Measurements from ENCODE around the gene LIMK2.

Gene LIMK2

DNA sequence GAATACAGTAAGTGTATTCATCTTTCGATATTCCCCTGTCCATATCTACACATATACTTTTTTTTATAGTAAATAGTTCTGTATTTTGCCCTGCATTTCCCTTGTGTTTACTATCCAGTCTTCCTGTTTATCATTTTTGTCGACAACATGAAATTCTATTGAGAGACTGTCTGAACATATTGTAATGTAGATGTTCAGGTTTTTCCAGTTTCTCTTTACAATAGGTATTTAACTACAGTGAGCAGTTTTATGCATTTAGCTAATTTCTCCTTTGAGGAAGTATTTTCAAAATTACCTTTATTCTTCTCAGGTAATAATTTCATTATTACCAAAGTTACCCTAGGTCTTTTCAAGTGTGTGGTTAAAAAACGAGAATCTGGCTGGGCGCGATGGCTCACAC is 63.5 kb downstream of the LIMK2 start:
- DNase-seq = no peak

DNA sequence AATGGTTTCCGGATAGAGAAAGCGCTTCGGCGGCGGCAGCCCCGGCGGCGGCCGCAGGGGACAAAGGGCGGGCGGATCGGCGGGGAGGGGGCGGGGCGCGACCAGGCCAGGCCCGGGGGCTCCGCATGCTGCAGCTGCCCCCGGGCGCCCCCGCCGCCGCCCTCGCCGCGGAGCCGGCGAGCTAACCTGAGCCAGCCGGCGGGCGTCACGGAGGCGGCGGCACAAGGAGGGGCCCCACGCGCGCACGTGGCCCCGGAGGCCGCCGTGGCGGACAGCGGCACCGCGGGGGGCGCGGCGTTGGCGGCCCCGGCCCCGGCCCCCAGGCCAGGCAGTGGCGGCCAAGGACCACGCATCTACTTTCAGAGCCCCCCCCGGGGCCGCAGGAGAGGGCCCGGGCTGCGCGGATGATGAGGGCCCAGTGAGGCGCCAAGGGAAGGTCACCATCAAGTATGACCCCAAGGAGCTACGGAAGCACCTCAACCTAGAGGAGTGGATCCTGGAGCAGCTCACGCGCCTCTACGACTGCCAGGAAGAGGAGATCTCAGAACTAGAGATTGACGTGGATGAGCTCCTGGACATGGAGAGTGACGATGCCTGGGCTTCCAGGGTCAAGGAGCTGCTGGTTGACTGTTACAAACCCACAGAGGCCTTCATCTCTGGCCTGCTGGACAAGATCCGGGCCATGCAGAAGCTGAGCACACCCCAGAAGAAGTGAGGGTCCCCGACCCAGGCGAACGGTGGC is 64.5 kb downstream of the LIMK2 start:
- DNase-seq = no peak

DNA sequence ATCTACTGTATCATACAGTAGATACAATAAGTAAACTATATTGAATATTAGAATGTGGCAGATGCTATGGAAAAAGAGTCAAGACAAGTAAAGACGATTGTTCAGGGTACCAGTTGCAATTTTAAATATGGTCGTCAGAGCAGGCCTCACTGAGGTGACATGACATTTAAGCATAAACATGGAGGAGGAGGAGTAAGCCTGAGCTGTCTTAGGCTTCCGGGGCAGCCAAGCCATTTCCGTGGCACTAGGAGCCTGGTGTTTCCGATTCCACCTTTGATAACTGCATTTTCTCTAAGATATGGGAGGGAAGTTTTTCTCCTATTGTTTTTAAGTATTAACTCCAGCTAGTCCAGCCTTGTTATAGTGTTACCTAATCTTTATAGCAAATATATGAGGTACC is 65.6 kb downstream of the LIMK2 start:
- DNase-seq = no peak

DNA sequence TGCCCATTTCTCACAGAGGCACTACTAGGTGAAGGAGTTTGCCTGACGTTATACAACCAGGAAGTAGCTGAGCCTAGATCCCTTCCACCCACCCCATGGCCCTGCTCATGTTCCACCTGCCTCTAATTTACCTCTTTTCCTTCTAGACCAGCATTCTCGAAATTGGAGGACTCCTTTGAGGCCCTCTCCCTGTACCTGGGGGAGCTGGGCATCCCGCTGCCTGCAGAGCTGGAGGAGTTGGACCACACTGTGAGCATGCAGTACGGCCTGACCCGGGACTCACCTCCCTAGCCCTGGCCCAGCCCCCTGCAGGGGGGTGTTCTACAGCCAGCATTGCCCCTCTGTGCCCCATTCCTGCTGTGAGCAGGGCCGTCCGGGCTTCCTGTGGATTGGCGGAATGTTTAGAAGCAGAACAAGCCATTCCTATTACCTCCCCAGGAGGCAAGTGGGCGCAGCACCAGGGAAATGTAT is 66.1 kb downstream of the LIMK2 start:
- DNase-seq = no peak

DNA sequence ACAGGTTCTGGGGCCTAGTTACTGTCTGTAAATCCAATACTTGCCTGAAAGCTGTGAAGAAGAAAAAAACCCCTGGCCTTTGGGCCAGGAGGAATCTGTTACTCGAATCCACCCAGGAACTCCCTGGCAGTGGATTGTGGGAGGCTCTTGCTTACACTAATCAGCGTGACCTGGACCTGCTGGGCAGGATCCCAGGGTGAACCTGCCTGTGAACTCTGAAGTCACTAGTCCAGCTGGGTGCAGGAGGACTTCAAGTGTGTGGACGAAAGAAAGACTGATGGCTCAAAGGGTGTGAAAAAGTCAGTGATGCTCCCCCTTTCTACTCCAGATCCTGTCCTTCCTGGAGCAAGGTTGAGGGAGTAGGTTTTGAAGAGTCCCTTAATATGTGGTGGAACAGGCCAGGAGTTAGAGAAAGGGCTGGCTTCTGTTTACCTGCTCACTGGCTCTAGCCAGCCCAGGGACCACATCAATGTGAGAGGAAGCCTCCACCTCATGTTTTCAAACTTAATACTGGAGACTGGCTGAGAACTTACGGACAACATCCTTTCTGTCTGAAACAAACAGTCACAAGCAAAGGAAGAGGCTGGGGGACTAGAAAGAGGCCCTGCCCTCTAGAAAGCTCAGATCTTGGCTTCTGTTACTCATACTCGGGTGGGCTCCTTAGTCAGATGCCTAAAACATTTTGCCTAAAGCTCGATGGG is 66.7 kb downstream of the LIMK2 start:
- DNase-seq = peak in 1 of 2 experiments; percentile 35

DNA sequence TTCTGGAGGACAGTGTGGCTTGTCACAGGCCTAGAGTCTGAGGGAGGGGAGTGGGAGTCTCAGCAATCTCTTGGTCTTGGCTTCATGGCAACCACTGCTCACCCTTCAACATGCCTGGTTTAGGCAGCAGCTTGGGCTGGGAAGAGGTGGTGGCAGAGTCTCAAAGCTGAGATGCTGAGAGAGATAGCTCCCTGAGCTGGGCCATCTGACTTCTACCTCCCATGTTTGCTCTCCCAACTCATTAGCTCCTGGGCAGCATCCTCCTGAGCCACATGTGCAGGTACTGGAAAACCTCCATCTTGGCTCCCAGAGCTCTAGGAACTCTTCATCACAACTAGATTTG is 67.2 kb downstream of the LIMK2 start:
- DNase-seq = no peak

DNA sequence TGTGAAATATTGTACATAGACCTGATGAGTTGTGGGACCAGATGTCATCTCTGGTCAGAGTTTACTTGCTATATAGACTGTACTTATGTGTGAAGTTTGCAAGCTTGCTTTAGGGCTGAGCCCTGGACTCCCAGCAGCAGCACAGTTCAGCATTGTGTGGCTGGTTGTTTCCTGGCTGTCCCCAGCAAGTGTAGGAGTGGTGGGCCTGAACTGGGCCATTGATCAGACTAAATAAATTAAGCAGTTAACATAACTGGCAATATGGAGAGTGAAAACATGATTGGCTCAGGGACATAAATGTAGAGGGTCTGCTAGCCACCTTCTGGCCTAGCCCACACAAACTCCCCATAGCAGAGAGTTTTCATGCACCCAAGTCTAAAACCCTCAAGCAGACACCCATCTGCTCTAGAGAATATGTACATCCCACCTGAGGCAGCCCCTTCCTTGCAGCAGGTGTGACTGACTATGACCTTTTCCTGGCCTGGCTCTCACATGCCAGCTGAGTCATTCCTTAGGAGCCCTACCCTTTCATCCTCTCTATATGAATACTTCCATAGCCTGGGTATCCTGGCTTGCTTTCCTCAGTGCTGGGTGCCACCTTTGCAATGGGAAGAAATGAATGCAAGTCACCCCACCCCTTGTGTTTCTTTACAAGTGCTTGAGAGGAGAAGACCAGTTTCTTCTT is 67.9 kb downstream of the LIMK2 start:
- DNase-seq = no peak

DNA sequence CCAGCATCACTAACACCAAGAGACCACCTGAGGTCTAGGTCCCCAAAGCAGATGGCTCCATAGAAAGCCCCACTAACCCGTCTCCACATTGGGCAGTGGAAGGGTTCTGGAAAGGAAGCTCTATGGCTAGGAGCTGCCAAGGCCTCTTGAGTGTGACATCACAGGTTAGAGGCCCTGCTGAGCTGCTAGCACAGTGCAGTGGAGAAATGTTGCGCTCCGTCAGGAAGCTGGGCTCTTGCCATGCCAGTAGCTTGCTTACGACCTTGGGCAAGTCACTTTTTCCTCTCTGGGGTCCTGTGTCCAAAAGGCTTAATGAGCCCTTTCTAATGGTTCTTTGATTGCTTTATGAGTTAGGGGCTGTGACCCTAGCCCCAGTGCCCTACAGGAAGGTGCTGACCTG is 69.6 kb downstream of the LIMK2 start:
- DNase-seq = no peak

DNA sequence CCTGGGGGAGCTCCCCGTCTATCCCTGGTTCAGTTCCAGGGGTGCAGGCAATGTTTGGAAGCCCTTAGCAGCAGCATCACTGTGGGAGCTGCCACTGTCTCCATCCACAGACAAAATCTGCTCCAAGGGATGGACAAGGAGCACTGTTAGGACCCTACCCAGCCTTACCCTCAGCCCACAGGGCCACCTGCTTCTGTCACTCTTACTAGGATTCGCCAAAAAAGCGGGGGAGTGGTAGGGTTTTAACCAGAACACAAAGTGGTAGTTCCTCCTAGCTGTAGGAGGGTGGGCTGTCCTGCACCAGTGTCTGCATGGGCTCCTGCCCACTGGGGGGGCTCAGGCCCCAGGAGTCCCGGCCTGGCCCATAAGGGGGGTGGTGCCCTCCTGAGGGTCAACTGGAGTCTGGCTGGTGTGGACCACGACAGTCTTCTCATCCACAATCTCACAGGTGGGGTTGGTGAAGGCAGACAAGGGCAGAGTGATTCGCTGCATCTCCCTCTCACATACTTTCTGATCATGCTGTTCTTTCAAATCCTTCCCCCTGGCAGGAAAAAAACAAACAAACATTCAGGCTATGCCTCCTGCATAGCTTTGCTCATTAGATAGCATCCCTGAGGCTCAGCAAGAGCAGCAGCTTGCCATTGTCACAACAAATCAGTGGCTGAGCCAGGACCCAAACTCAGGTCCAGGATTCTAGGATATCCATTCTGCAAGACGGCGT is 70.8 kb downstream of the LIMK2 start:
- no peak for DNase-seq

DNA sequence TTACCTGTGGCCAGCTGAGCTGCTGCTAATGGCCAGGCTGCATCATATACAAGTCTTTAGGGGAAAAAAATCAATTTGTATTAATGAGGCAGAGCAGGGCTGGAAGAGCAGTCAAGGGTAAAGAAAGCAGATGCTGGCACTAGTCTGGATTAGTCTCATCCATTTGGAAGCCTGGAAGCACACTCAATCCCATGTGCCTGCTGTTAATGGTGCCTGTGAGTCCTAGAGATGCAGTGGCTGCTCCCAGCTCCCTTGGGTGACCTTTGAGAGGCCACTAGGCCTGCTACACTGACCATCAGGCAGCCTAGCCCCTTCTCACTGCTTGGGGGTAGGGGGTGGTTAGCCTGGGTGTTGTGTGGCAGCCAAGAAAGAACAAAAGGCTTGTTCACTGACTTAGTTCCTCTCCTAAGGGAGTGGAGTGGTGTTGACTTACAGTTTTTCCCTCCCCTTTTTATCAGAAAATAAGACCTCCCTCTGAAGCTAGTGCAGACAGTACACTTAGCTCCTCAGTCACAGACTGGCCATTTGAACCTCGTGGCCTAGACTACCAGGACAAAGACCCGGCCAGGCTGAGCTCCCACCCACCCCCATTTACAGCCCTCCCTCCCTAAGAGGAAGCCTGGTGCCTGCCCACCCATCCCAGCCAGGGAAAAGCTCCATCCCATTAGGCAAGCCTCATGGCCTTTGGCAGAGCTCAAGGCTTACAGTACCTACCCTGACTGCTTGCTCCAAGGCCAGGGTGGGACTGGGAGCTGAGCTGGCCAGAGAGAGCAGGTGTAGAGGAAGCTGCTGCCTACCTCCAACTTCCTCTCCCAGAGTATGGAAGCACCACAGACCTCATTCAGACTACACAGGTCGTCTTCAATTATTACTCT is 72.4 kb downstream of the LIMK2 start:
- DNase-seq = no peak

DNA sequence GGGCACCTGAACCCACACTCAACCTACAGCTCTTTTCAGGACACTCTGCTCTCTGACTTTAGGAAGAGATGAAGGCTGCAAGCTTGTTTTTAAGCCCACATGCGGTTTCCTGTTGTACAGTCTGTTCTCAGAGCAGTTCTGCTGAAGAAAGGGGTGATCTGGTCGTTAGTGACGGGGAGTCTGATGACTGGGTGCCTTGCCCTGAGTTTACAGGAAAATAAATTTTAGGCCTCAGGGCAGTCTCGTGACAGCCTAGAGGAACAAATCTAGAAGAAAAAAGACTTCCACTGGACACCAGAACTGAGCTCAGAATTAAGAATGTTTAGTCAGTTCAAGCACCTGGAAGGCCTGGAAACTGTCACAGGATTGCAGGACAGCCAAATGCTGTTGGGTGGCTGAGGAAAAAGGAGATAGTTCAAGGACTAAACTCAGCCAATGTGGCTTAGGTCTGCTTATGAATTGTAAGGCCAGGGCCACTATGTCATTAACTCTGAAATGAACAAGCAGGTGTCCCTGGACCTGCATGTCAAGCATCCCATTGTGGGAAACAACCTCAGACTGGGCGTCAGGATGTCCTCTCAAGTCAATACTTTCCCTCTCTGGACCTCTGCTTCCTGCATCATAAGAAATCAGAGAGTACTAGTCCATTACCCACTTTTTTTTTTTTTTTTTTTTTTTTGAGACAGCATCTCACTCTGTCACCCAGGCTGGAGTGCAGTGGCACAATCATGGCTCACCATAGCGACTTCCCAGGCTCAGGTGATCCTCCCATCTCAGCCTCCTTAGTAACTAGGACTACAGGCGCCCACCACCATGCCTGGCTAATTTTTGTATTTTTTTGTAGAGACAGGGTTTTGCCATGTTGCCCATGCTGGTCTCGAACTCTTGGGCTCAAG is 74.5 kb downstream of the LIMK2 start:
- DNase-seq = peak; percentile 52 to 62

DNA sequence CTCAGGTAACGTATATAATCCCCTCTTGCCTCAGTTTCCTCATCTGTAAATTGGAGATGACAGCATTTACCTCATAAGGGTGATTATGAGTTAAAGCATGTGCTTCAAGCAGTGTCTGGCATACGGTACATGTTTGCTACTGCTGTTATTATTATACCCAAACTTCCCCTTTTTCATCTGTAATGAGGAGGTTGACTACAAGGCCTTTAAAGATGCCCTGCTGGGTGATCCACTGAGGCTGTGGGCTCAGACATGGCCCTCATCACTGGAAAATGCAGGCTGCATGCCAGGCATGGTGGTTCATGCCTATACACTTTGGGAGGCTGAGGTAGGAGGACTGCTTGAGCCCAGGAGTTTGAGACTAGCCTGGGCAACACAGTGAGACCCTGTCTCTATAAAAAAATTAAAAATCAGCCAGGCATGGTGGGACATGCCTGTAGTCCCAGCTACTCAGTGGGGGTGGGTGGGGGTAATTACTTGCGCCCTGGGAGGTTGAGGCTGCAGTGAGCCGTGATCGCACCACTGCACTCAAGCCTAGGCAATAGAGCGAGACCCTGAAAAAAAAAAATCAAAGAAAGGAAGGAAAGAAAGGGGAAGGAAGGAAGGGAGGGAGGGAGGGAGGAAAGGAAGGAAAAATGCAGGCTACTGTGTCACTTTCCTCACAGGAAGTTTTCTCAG is 75.9 kb downstream of the LIMK2 start:
- no peak for DNase-seq

DNA sequence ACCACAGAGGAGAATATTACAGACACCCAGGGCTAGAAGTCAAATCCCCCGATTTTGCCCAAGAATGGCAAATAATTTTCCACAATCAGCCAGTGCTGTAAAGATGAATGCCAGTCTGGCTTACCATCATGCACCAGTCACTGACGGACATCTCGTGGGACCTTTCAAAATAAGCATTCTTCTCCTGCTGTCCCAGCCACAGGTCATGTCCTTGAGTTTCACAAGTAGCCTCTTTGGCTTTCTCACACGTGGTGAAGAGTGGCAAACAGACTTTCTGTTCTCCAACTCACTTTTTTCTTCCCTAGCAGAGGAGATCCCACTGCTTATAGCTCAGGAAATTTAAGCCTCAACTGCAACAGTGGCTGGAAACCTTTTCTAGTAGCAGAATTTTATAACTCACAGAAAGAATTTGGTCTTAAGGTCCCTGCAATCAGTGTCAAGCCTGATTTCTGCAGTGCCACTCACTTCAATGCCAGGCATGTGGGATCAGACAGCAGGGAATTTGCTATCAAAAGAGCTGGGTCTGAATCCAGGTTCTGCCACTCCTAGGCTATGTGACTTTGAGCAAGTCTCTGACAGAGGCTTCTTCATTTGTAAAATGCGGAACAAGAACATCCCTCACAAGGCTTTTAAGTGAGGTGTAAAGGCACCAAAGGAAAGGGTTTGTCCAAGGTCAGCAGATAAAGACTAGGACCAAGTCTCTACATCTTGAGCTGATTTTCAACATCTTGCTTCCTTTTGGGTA is 76.6 kb downstream of the LIMK2 start:
- no peak for DNase-seq

DNA sequence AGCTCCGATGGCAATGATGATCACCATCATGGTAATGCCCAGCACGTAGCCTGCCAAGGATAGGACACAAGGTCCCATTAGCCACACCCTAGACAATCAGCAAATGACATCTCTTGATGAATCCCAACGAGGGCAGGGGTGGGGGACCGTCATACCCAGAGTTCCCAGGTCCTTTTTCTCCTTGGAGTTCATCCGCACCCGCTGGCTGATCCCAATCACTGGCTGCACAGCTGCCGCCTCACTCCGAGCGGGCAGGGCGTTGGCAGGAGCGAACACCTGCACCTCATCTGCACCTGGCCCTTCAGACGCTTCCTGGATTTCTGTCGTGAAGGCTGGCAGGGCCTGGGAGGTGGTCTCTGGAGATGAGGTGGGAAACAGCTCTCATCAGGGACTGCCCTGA is 77.2 kb downstream of the LIMK2 start:
- peak in 1 of 2 experiments; percentile 38 for DNase-seq

DNA sequence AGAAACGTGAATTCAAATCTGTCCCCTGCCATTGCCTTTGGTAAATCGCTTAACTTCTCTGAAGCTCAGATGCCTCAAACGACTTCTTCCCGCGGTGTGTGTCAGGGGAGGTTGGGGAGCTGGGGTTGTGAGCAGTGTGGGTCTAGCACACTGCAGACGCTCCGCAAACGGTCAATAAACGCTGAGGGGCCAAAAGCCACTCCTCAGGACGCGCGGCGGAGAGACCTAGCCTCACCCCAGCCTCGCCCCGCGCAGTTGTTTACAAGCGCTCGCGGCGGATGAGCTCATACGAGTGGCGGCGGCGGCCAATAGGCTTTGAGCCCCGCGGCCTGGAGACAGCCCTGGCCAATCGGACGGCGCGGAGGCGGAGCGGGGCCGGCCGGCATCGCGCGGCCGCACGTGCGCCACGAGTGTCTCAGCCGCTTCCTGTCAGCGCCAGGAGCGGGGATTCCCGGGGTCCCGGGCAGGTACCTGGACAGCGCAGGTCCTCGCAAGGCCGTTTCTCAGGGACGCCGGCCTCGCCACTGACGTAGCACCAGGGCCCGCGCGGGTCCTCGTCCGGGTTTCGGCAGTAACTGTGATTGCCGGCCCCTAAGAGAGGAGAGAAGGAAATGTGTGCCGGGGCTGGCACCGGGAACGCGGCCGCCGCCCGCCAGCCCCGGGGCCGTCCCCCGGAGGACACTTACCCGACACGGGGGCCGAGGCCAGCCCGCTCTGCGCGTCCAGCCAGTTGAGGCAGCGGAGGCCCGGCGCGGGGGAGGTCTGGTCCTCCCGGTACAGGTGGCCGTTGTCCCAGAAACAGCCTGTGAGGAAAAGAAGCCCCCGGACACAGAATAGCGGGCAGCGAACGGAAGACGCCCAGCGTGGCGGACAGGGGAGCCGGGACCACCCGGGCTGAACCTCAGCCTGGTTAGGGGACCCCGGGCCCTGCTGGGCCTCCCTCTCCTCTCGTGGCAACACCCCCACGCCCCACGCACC is 78.7 kb downstream of the LIMK2 start:
- DNase-seq = peak; percentile 93 to 95

DNA sequence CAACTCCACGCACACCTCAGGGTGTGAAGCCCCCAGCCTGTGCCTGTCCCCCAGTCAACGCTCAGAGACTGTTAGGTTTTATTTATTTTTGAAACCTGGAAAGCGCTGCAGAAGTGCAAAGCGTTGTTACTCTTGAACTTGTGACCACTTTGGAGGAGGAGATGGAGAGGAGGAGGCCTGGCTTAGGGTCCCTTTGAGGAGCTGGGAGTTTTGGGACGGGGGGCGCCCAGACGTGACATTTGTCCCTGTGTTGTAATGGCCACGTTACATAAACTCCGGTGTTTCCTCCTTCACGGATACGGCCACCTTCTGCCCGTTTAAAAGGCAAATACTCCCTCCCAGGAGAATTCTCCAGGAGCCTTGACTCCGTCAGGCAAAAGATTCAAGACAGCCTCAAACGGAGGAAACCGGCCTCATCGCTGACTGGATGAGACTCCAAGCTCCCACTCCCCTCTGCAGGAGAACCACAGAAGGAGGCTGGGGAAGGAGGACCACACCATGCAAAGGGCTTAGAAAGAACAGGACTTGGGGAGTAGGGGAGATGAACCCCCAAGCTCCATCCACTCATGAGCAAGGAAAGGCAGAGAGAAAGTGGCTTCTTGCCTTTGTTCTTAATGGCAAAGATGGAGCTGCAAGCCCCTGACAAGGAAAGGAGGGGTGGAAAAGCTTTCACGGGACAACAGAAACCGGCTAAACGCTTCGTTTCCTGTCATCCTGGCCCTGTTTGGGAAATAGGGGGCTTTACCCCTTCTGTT is 79.6 kb downstream of the LIMK2 start:
- DNase-seq = peak; percentile 59 to 64

DNA sequence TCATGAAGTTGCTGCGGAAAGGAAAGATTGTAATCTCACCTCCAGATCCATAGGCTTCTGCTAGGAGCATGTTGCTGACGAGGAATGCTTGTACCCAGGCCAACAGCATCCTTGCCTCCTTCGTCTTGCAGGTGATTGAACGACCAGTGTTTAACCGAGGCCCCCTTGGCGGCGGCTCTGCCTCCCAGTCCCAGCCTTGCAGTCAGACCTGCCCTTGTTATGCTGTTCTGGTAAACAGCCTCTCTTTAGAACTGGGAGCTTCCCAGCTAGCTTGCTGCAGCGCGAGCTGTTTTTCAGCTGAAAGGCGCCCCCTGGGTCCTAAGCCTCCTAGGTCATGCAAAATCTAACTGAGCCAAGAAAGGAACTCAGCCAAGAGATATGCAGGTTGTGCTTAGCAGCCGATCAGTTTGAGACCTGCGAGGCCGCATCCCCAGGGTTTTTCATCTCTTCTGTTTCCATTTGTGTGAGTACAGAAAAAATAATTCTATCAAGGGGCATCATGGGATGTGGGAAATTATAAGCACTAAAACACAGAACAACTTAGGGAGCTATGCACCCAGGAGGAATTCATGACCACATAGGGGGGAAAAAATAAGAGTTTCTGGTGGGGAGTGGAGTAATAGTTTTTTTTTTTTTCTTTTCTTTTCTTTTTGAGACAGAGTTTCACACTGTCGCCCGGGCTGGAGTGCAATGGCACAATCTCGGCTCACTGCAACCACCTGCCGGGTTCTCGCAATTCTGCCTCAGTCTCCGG is 80.3 kb downstream of the LIMK2 start, which contains the start of gene PIK3IP1:
Gene PIK3IP1, minus strand, starts transcription at position 253 of the 754 bp plus-strand sequence. Its CDS starts 144 bp downstream, at position 109.
- peak; percentile 87 to 88 for DNase-seq

Measured in activated T-cell treated with anti-CD3 and anti-CD28 coated beads, Interleukin-2, amount 50 U/mL, for 48 hours (primary cell).